Liver (tissue), 9 donors: ENCODE measurements around the gene ASB8. TPM values are rescaled to one million over a fixed set of nuclear protein-coding genes. Genes with fewer than 3 reads are reported as not detected.

ENCODE experiments used
- DNase-seq: peaks from one replicate; pipeline ENCODE4 v3.0.0-alpha.2; 2017; ENCODE audit warnings: low spot score
- H3K27ac ChIP-seq, 2 donors: one replicate each; pipeline ENCODE4 v1.7.0; 2013; ENCODE audit warnings: inconsistent platforms in 2 of 2, low read length in 2 of 2, control low read depth in 1 of 2, low read depth in 1 of 2, mild to moderate bottlenecking in 1 of 2
- H3K27me3 ChIP-seq, 4 donors: one replicate each; pipeline versions ENCODE4 v1.6.1 to v1.7.0; 2013; ENCODE audit warnings: low read length in 3 of 4, inconsistent platforms in 1 of 4, mild to moderate bottlenecking in 1 of 4, moderate library complexity in 1 of 4; ENCODE audit not compliant: control insufficient read depth in 4 of 4, insufficient read depth in 4 of 4
- H3K36me3 ChIP-seq, 4 donors: one replicate each; pipeline versions ENCODE4 v1.6.1 to v1.7.0; 2013; ENCODE audit warnings: low read length in 3 of 4, mild to moderate bottlenecking in 3 of 4, low read depth in 1 of 4, moderate library complexity in 1 of 4; ENCODE audit not compliant: control insufficient read depth in 4 of 4, insufficient read depth in 3 of 4
- H3K4me1 ChIP-seq, 4 donors: one replicate each; pipeline versions ENCODE4 v1.6.1 to v1.7.0; 2013; ENCODE audit warnings: low read length in 3 of 4, mild to moderate bottlenecking in 3 of 4, moderate library complexity in 1 of 4; ENCODE audit not compliant: control insufficient read depth in 4 of 4, insufficient read depth in 4 of 4
- H3K4me3 ChIP-seq, 3 donors: one replicate each; pipeline versions ENCODE4 v1.6.1 to v1.7.0; 2013; ENCODE audit warnings: low read length in 3 of 3, control low read depth in 1 of 3, low read depth in 1 of 3, mild to moderate bottlenecking in 1 of 3
- H3K9ac ChIP-seq, 2 donors: one replicate each; pipeline ENCODE4 v1.7.0; 2013; ENCODE audit warnings: low read length in 2 of 2, mild to moderate bottlenecking in 2 of 2, moderate library complexity in 2 of 2, control low read depth in 1 of 2, low read depth in 1 of 2
- H3K9me3 ChIP-seq, 4 donors: one replicate each; pipeline versions ENCODE4 v1.6.1 to v1.7.0; 2013; ENCODE audit warnings: low read length in 3 of 4; ENCODE audit not compliant: control insufficient read depth in 4 of 4
- EGR1 ChIP-seq, 2 donors: IDR thresholded peaks; 2 replicates each; pipeline ENCODE4 v1.6.1; 2016 to 2018; ENCODE audit warnings: antibody characterized with exemption in 2 of 2, low read depth in 2 of 2
- FOXA1 ChIP-seq: IDR thresholded peaks from 2 replicates; pipeline ENCODE4 v1.6.1; 2016; ENCODE audit warnings: antibody characterized with exemption
- FOXA2 ChIP-seq: IDR thresholded peaks from 2 replicates; pipeline ENCODE4 v1.6.1; 2016; ENCODE audit warnings: antibody characterized with exemption
- HNF4A ChIP-seq, 2 donors: conservative IDR thresholded peaks; 2 replicates each; pipeline ENCODE4 v1.6.1; 2016; ENCODE audit warnings: antibody characterized with exemption in 2 of 2, mild to moderate bottlenecking in 2 of 2
- JUND ChIP-seq, 2 donors: IDR thresholded peaks; 2 replicates each; pipeline ENCODE4 v1.6.1; 2016; ENCODE audit warnings: antibody characterized with exemption in 2 of 2
- NR2F2 ChIP-seq: IDR thresholded peaks from 2 replicates; pipeline ENCODE4 v1.6.1; 2016; ENCODE audit warnings: antibody characterized with exemption
- RAD21 ChIP-seq, 2 donors: IDR thresholded peaks; 2 replicates each; pipeline ENCODE4 v1.6.1; 2016; ENCODE audit warnings: antibody characterized with exemption in 2 of 2, mild to moderate bottlenecking in 2 of 2
- RXRA ChIP-seq, 2 donors: IDR thresholded peaks; 2 replicates each; pipeline ENCODE4 v1.6.1; 2017 to 2018; ENCODE audit warnings: antibody characterized with exemption in 2 of 2, mild to moderate bottlenecking in 1 of 2
- SP1 ChIP-seq: IDR thresholded peaks from 2 replicates; pipeline ENCODE4 v1.6.1; 2018; ENCODE audit warnings: antibody characterized with exemption, mild to moderate bottlenecking
- TAF1 ChIP-seq: conservative IDR thresholded peaks from 2 replicates; pipeline ENCODE4 v1.6.1; 2016; ENCODE audit warnings: antibody characterized with exemption, mild to moderate bottlenecking
- YY1 ChIP-seq: IDR thresholded peaks from 2 replicates; pipeline ENCODE4 v1.6.1; 2016; ENCODE audit warnings: antibody characterized with exemption, mild to moderate bottlenecking
- WGBS: extraction: QIAGEN DNeasy Blood & Tissue Kit; methylation state at CpG from one replicate; pipeline ENCODE4 v1.1.7; 2013; 5-methylcytosine and 5-hydroxymethylcytosine counted together
- polyA plus RNA-seq, 2 donors: library from polyadenylated mRNA; stranded (reverse) in 1 of 2; unstranded in 1 of 2; fragments of 200-250 nt in 1 of 2; fragments of >200 nt in 1 of 2; fragmentation: Nextera tagmentation in 1 of 2; extraction: Ambion mirVana in 1 of 2; gene quantifications; one replicate each; pipeline versions ENCODE4 v1.2.1 to v1.2.3, GENCODE V29; 2013 to 2015
- total RNA-seq, 2 donors: library from RNA; depleted of rRNA; stranded (reverse); fragments of >200 nt; gene quantifications; one replicate each; pipeline ENCODE4 v1.2.3, GENCODE V29; 2014
- TF ChIP-seq, protein P1 (sequence below): IDR thresholded peaks from 2 replicates; pipeline ENCODE4 v1.6.1; 2016; ENCODE audit warnings: antibody characterized with exemption
- TF ChIP-seq, protein P2 (sequence below): IDR thresholded peaks from 2 replicates; pipeline ENCODE4 v1.6.1; 2016; ENCODE audit warnings: antibody characterized with exemption
- TF ChIP-seq, protein P3 (sequence below): IDR thresholded peaks from 2 replicates; pipeline ENCODE4 v1.6.1; 2016; ENCODE audit warnings: antibody characterized with exemption, mild to moderate bottlenecking
- TF ChIP-seq, protein P4 (sequence below): IDR thresholded peaks from 2 replicates; pipeline ENCODE4 v1.6.1; 2016; ENCODE audit warnings: antibody characterized with exemption
- TF ChIP-seq, protein P5 (sequence below): fragments of 150-350 bp; IDR thresholded peaks from 2 replicates; pipeline ENCODE4 v1.5.1; 2017; ENCODE audit warnings: improper control_type of control experiment, low read depth, low read length; ENCODE audit not compliant: missing input control
- donor health status: healthy.
- donor health status: healthy.
- donor health status: healthy.
- donor health status: healthy.
- donor health status: healthy.

ASB8 gene
- total and polyA plus RNA-seq, 4 donors, result 17.0 to 23.5 (median 18.2) TPM

DNA sequence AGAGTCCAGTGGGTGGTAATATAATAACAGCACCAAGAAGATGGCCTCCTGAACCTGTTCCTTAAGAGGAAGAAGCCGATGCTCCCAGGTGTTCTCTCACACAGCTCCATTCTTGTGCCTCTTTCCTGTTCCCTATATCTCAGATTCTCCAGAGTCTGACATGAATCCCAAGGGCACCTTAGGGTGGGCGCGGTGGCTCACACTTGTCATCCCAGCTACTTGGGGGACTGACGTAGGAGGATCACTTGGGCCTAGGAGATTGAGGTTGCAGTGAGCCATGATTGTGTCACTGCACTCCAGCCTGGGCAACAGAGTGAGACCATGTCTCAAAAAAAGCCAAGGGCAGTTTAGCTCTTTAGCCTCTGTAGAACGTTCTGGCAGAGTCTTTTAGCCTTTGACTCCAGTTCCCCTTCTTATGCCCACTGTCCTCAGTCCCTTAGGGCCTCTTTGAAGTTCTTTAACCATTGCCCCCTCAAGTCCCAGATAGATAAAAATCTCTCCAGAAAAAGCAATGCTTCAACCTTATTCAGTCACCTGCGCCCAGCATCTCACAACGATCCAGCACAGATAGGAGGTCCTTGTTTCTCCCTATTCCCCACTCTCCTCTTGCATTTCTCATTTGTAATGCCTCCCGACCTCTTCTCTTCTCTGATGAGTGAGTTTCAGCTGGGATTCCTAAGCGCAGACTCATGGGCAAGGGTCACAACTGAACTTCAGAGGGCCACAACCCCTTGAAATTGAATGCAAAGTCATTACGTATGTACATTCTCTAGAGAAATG, 30.8 kb upstream of the ASB8 start:
- WGBS, result 81% methylated on average over 10 of the region's 10 CpGs
- TF ChIP-seq, protein P1, sequence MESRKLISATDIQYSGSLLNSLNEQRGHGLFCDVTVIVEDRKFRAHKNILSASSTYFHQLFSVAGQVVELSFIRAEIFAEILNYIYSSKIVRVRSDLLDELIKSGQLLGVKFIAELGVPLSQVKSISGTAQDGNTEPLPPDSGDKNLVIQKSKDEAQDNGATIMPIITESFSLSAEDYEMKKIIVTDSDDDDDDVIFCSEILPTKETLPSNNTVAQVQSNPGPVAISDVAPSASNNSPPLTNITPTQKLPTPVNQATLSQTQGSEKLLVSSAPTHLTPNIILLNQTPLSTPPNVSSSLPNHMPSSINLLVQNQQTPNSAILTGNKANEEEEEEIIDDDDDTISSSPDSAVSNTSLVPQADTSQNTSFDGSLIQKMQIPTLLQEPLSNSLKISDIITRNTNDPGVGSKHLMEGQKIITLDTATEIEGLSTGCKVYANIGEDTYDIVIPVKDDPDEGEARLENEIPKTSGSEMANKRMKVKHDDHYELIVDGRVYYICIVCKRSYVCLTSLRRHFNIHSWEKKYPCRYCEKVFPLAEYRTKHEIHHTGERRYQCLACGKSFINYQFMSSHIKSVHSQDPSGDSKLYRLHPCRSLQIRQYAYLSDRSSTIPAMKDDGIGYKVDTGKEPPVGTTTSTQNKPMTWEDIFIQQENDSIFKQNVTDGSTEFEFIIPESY, result no peak
- TF ChIP-seq JUND (IDR thresholded peaks at IDR 0.05) (no peak), SP1 (no peak), RAD21 (IDR thresholded peaks at IDR 0.05) (no peak), TAF1 (no peak), FOXA2 (no peak), YY1 (no peak), HNF4A (conservative IDR thresholded peaks at IDR 0.05) (no peak), RXRA (IDR thresholded peaks at IDR 0.05) (no peak)
- TF ChIP-seq, protein P2, sequence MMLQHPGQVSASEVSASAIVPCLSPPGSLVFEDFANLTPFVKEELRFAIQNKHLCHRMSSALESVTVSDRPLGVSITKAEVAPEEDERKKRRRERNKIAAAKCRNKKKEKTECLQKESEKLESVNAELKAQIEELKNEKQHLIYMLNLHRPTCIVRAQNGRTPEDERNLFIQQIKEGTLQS, result no peak
- Histone ChIP-seq H3K9me3 (no peaks in the 10 kb centered on the region), H3K4me3 (no peak overlapping the region), H3K27me3 (peaks cover 0 to 12% (median 2%) of the 10 kb centered on the region in 4 donors), H3K36me3 (no peaks in the 10 kb centered on the region), H3K27ac (no peak overlapping the region), H3K4me1 (peaks cover under 1 to 10% (median 6%) of the 10 kb centered on the region in 4 donors), H3K9ac (no peak overlapping the region)
- no peak for DNase-seq

DNA sequence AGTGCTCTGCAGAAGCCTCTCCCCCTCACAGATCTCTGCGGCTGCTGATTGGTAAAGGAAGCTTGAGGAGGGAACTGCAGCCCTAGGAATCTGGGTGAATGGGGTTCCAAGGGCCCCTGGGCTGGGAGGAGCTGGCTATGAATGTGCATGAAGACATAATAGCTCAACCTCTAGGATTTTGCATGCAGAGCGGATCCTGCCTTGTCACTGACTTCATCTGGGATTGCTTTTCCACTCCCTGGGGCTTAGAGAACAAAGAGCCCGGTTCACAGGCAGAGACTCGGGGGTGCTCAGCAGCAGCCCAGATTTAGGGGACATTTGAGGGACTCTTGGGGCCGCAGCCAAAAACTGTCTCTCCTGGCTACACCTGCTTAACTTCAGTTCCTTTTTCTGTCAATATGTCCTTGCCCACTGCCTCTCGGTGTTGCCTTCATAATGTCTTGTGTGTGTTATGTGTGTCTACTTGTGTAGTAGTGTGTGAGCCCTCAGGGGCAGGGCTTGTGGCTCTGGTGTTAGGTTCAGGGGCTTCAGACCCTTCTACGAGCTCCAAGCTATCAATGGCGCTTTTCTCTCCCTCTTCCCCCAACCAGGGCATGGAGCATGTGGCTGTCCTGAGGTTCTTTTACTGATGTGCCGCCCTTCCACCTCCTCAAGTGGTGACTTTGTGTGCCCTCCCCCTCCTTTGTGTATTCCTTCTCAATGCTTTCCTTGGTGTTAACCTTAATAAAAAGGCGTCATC, 28.0 kb upstream of the ASB8 start:
- Histone ChIP-seq H3K4me3 (no peak overlapping the region), H3K4me1 (peaks cover 3 to 17% (median 8%) of the 10 kb centered on the region in 4 donors), H3K27me3 (peaks cover 3 to 12% (median 5%) of the 10 kb centered on the region in 4 donors), H3K27ac (no peak overlapping the region), H3K36me3 (no peaks in the 10 kb centered on the region), H3K9me3 (no peaks in the 10 kb centered on the region), H3K9ac (no peak overlapping the region)
- TF ChIP-seq, protein P3, sequence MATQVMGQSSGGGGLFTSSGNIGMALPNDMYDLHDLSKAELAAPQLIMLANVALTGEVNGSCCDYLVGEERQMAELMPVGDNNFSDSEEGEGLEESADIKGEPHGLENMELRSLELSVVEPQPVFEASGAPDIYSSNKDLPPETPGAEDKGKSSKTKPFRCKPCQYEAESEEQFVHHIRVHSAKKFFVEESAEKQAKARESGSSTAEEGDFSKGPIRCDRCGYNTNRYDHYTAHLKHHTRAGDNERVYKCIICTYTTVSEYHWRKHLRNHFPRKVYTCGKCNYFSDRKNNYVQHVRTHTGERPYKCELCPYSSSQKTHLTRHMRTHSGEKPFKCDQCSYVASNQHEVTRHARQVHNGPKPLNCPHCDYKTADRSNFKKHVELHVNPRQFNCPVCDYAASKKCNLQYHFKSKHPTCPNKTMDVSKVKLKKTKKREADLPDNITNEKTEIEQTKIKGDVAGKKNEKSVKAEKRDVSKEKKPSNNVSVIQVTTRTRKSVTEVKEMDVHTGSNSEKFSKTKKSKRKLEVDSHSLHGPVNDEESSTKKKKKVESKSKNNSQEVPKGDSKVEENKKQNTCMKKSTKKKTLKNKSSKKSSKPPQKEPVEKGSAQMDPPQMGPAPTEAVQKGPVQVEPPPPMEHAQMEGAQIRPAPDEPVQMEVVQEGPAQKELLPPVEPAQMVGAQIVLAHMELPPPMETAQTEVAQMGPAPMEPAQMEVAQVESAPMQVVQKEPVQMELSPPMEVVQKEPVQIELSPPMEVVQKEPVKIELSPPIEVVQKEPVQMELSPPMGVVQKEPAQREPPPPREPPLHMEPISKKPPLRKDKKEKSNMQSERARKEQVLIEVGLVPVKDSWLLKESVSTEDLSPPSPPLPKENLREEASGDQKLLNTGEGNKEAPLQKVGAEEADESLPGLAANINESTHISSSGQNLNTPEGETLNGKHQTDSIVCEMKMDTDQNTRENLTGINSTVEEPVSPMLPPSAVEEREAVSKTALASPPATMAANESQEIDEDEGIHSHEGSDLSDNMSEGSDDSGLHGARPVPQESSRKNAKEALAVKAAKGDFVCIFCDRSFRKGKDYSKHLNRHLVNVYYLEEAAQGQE, result no peak
- TF ChIP-seq NR2F2, result no peak
- no peak for TF ChIP-seq EGR1 (IDR thresholded peaks at IDR 0.05; ENCODE audit: low read depth in 2 of 2)
- TF ChIP-seq YY1, result no peak
- TF ChIP-seq, protein P4, sequence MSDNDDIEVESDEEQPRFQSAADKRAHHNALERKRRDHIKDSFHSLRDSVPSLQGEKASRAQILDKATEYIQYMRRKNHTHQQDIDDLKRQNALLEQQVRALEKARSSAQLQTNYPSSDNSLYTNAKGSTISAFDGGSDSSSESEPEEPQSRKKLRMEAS, result no peak
- no peak for TF ChIP-seq FOXA1
- TF ChIP-seq HNF4A (conservative IDR thresholded peaks at IDR 0.05), result no peak
- no peak for TF ChIP-seq TAF1
- TF ChIP-seq, protein P5, sequence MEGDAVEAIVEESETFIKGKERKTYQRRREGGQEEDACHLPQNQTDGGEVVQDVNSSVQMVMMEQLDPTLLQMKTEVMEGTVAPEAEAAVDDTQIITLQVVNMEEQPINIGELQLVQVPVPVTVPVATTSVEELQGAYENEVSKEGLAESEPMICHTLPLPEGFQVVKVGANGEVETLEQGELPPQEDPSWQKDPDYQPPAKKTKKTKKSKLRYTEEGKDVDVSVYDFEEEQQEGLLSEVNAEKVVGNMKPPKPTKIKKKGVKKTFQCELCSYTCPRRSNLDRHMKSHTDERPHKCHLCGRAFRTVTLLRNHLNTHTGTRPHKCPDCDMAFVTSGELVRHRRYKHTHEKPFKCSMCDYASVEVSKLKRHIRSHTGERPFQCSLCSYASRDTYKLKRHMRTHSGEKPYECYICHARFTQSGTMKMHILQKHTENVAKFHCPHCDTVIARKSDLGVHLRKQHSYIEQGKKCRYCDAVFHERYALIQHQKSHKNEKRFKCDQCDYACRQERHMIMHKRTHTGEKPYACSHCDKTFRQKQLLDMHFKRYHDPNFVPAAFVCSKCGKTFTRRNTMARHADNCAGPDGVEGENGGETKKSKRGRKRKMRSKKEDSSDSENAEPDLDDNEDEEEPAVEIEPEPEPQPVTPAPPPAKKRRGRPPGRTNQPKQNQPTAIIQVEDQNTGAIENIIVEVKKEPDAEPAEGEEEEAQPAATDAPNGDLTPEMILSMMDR, result no peak
- WGBS, result 54% methylated on average over 10 of the region's 10 CpGs
- no peak for DNase-seq
